ENCODE results near the gene ELMO3.

Gene ELMO3

DNA sequence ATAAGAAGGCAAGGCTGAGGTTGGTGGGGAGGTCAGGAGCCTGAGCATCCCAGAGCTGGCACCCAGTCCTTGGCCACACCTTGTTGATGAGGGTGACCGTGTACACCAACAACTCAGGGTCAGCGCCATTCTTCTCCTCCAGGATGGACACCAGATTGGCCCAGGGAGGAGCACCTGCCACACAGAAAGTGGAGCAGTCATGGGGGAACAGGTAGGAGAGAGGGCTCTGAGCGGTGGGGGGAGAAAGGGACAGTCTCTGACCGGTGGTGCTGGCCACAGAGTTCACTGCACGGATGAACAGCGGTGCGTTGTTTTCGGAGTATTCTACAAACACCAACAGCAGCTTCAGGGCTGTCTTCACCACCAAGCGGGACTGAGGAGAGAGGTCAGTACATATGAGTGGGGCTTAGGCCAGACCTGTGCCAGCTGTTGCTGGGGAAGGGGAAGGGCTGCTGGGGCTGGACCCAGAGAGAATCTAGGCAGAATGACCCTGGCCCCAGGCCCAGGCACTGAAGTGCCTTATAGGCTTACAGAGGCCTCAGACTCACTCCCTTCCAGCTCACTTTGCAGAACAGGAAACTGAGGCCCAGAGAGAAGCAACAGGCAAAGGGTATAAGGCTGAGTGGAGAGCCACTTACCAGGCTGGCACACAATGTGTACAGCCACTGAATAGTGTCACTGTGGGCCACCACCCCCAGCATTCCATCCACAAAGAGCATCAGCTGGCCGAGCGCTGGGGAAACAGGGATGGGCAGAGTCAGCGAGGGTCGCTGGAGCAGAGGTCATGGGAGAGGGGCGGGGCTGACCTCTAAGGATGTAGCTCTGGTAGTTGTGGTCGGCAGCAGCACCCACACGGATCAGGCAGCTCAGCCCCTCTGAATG lies 38.7 kb downstream of the ELMO3 start:
- no peak for DNase-seq (ENCODE audit: extremely low read depth in 1 of 2, low read depth in 1 of 2)

- DNase-seq (ENCODE audit: extremely low read depth in 1 of 2, low read depth in 1 of 2): no peak
Measured at GRCh38 chr16:67238278-67238575, 39.3 kb downstream of the ELMO3 start.

- no peak for DNase-seq (ENCODE audit: extremely low read depth in 1 of 2, low read depth in 1 of 2)
Measured at GRCh38 chr16:67238806-67239470, 40.0 kb downstream of the ELMO3 start.

- DNase-seq (ENCODE audit: extremely low read depth in 1 of 2, low read depth in 1 of 2): no peak
Measured at GRCh38 chr16:67240506-67240905, 41.6 kb downstream of the ELMO3 start.

DNA sequence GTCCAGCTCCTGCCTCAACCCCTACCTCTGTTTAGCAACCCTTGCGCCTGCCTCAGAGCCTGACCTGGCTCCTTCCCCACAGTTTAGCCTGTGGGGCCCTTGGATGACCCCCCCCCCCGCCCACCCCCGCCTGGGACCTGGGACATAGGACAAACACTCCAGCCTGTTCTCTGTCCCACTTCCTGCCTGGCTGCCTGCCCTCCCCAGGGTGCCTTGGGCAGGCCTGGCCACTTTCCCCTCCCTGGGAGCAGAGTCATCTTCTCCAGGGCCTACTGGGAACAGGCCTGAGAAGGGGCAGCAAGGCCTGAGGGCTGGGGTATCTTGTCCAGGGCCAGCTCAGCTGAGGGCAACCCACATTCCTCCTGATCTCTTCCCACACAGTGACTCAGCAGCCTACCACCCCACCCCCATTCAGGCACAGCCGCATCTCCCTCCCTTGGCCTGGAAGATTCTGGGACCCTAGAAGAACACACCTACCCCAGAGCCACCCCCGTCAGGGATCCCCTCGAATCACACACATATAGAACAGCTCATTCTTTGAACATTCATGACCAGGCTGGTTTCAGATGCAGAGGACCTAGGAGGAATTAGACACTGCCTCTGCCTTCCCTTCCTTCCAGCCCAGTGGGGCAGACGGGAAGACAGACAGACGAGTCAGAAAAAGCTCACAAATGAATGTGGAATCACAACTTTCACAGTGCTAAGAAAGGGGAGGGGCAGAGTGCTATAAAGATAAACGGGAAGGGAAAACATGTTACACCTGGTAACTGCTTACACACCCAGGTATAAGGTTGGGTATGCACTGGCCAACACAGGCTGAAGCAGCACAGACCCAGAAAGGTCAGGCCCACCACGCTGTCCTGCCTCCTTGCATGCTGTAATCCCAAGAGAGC lies 42.3 kb downstream of the ELMO3 start:
- no peak for DNase-seq (ENCODE audit: extremely low read depth in 1 of 2, low read depth in 1 of 2)

DNA sequence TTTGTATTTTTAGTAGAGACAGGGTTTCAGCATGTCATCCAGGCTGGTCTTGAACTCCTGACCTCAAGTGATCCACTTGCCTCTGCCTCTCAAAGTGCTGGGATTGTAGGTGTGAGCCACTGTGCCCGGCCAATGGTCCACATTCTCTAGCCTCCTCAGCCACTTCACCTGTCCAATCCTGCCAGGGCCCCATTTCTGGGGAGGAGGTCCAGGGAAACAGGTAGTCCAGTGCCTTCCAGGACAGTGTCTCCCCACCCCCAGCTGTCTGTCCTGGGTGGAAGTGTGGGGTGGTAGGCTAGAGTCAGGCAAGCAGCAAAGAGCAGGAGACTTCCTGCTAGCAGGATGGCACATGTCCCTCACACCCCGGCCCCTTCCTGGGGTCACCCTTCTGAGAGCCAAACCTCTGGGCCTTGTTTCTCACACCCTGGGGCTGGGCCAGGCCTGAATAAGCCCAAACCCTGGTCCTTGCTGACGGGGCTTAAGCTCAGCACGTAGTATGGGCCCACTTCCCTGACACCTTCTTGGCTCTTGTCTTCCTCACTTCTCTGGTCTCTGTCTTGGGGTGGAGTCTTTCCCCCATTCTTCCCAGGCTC lies 43.3 kb downstream of the ELMO3 start:
- DNase-seq (ENCODE audit: extremely low read depth in 1 of 2, low read depth in 1 of 2): no peak

DNA sequence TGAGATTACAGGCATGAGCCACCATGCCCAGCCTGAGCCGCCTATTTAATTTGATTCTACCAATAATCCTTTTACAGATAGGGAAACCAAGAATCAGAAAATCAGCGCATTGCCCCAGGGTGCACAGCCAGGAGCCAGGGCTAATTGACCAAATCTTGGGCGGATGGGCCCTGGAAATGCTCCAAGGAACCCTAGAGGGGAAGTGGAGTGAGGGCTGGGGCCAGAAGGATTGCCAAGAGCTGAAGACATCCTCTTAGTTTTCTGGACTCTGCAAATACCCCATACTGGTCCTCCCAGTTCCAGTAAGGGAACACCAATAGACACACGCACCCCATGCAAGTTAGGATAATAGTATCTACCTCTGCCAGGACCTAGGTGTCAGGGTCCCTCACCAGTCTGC lies 44.5 kb downstream of the ELMO3 start:
- DNase-seq (ENCODE audit: extremely low read depth in 1 of 2, low read depth in 1 of 2): no peak

DNA sequence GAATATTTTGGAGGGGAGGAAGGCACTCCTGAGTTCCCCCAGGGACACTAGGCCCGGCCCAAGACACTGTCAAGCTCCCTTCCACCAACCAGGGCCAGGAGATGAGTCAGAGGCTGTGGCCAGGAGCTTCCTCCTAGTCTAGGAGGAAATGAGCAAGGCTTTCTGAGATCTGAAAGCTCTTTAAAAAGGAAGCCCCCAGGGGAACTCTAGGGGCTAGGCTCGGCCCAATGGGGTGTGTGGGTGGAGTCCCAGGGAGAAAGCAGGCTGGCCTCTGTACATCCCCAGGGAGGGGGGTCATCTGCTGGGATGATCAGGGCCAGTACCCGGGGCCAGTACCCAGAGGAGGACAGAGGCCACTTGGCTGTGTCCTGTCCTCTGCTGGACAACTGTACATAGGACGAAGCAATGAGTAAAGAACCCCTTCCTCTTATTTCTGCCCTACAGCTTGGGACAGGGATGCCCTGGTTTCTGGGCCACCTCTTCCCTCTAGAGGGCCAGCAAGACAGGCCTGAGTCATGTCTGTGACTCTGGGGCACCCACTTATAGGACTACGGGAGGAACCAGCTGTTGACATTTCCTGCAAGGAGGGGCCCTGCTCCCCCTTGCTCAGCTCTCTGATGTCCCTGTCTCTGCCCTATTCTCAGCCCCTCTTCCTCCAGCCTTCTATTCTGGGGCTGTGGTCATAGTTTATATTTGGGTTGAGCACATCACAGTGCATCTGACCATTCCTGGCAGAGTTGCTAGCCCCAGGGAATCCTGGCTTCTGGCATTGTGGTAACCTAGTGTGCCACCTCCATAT lies 45.7 kb downstream of the ELMO3 start:
- DNase-seq (ENCODE audit: extremely low read depth in 1 of 2, low read depth in 1 of 2): peak; percentile 70 to 90

- no peak for DNase-seq (ENCODE audit: extremely low read depth in 1 of 2, low read depth in 1 of 2)
Measured at GRCh38 chr16:67245186-67245585, 46.3 kb downstream of the ELMO3 start.

DNA sequence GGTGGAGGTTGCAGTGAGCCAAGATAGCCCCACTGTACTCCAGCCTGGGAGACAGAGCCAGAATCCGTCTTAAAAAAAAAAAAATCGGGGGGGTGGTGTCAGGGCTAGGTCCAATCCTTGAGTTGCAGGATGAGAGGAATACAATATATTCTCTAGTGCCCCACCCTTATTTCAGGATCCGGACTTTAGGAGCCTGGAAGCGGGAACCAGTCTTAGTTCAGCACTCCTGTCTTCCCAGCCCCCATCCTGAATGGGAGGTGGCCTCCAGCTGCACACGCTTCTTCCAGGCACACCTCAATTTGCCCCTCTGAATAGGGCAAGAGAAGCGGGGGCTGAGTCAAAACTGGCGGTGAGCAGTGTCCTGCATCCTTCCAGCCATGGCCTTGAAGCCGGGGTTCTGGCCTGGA lies 46.7 kb downstream of the ELMO3 start:
- no peak for DNase-seq (ENCODE audit: extremely low read depth in 1 of 2, low read depth in 1 of 2)

- peak; percentile 49 to 50 for DNase-seq (ENCODE audit: extremely low read depth in 1 of 2, low read depth in 1 of 2)
Measured at GRCh38 chr16:67246081-67246755, 47.3 kb downstream of the ELMO3 start.

DNA sequence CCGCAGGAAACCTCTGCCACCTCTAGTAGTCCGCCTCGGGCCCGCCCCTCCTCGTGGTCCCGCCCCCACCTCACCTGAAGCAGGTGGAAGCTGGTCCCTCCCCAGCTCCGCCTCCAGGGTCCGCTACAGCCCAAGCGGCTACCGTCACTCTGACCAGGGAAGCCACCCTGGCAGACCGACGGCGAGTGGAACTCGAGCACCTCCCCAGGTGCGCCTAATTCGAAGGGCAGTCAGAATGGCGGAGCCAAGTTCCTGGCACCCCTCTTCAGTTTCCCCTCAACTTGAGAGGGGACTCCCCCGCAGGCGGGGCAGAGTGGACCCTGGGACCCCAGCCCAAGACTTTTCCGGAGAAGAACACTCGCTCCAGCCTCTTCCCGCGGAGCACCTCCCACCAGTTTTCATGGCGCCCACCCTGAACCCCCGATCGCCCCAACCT lies 47.8 kb downstream of the ELMO3 start:
- DNase-seq (ENCODE audit: extremely low read depth in 1 of 2, low read depth in 1 of 2): no peak

DNA sequence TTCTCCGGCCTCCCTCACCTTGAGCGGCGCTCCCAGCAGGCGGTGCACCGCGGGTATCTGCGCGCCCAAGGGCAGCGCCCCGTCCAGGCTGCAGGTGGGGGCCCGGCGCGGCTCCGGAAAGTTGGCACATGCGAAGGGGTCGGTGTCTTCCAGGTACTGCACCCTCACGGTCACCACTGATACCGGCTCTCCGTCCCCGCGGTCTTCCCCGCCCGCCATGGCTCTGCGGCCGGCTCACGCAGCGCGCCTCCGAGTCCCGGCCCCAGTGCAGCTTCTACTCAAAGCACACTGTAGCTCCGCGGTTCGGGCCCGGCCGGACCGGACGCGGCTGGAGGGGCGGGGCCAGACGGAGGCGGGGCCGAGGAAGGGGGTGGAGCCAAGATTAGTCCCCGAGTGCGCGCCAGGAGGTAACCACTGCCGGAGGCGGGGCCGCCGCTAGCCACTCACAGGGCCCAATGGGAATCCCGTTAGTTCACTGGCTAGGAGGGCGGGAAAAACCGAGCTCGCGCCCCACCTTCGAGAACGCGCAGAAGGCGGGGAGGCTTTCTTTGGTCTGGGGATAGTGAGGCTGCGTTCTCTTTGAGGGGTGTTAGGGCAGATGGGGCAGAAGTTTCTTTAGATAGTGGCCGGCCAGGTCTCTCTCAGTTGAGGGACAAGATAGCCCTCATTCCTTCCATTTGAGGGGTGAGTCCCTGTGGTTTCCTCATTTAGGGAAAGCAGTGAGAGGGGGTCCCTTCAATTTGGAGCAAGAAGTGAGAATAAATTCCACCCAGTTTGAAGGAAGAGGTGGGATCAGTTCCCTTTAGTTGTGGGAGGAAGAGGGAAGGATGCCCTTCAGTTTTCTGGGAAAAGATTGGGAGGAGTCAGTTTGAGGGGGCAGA lies 48.5 kb downstream of the ELMO3 start, which contains the start of gene FHOD1:
TSS of gene FHOD1 (minus strand) at position 290 of the 881 bp plus-strand sequence. CDS start at position 219, 71 bp downstream.
- peak; percentile 96 to 99 for DNase-seq (ENCODE audit: extremely low read depth in 1 of 2, low read depth in 1 of 2)

DNA sequence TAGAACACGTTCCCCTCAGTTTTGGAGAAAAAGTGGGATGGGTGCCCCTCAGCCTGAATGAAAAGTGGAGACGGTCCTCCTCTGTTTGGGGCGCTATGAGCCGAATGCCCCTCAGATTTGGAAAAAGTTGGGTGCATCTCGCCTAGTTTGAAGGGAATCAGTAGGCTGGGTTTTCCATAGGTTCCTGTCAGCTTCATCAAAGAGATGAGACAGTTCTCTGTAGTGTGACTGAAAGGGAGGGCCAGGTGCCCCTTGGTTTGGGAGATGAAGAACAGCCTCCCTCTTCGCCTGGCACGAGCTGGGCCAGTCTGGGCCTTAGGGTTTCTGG lies 49.1 kb downstream of the ELMO3 start:
- no peak for DNase-seq (ENCODE audit: extremely low read depth in 1 of 2, low read depth in 1 of 2)

- no peak for DNase-seq (ENCODE audit: extremely low read depth in 1 of 2, low read depth in 1 of 2)
Measured at GRCh38 chr16:67248401-67249177, 49.7 kb downstream of the ELMO3 start, which contains the start of gene SLC9A5. Gene SLC9A5, plus strand, starts transcription at chr16:67248979. Its CDS starts 36 bp downstream, at chr16:67249015.

- DNase-seq (ENCODE audit: extremely low read depth in 1 of 2, low read depth in 1 of 2): no peak
Measured at GRCh38 chr16:67249178-67250044, 50.5 kb downstream of the ELMO3 start.

GRCh38 chr16:67250045-67250327 lies 51.1 kb downstream of the ELMO3 start:
- no peak for DNase-seq (ENCODE audit: extremely low read depth in 1 of 2, low read depth in 1 of 2)
